Stimulated activated CD4-positive, alpha-beta T cell treated with anti-CD3 and anti-CD28 coated beads, TNF-alpha, amount 100 ng/mL, for 24 hours (primary cell): Measurements from ENCODE around the gene LINGO4.

Source experiments
- DNase-seq, 3 experiments: peaks; one replicate each; pipeline ENCODE4 v3.0.0-alpha.2; 2020; ENCODE audit warnings: low read depth in 3 of 3

Gene LINGO4

GRCh38 chr1:151805066-151805820 is at the start of gene LINGO4:
LINGO4 (minus strand) TSS chr1:151805419; CDS start chr1:151802704, 2,715 bp downstream.
- DNase-seq, result no peak

GRCh38 chr1:151854658-151855057 is 49.4 kb upstream of the LINGO4 start:
- DNase-seq, result no peak

GRCh38 chr1:151853411-151853943 is 48.3 kb upstream of the LINGO4 start, which contains the start of gene THEM5:
THEM5 (minus strand) TSS chr1:151853712; CDS start chr1:151853565, 147 bp downstream.
- DNase-seq, result no peak

- no peak for DNase-seq
Measured at GRCh38 chr1:151852733-151853132, 47.5 kb upstream of the LINGO4 start.

- no peak for DNase-seq
Measured at GRCh38 chr1:151851886-151852285, 46.7 kb upstream of the LINGO4 start.

- DNase-seq, result no peak
Measured at GRCh38 chr1:151849871-151850270, 44.7 kb upstream of the LINGO4 start.

GRCh38 chr1:151849126-151849525 is 43.9 kb upstream of the LINGO4 start:
- no peak for DNase-seq

- no peak for DNase-seq
Measured at GRCh38 chr1:151847867-151848596, 42.8 kb upstream of the LINGO4 start.

GRCh38 chr1:151846686-151847237 is 41.5 kb upstream of the LINGO4 start:
- DNase-seq, result no peak

GRCh38 chr1:151846062-151846568 is 40.9 kb upstream of the LINGO4 start:
- no peak for DNase-seq

GRCh38 chr1:151843398-151843797 is 38.2 kb upstream of the LINGO4 start:
- no peak for DNase-seq

GRCh38 chr1:151841141-151841540 is 35.9 kb upstream of the LINGO4 start:
- no peak for DNase-seq

GRCh38 chr1:151840421-151840820 is 35.2 kb upstream of the LINGO4 start:
- DNase-seq, result no peak

- peak; percentile 45 to 69 (median 46) for DNase-seq
Measured at GRCh38 chr1:151839457-151840403, 34.5 kb upstream of the LINGO4 start, which contains the start of gene C2CD4D. C2CD4D (minus strand) TSS chr1:151839820; CDS start chr1:151838989, 831 bp downstream.

- no peak for DNase-seq
Measured at GRCh38 chr1:151839082-151839412, 33.8 kb upstream of the LINGO4 start.

GRCh38 chr1:151838222-151839081 is 33.2 kb upstream of the LINGO4 start:
- DNase-seq, result peak in 1 of 3 experiments; percentile 41

- no peak for DNase-seq
Measured at GRCh38 chr1:151837884-151838221, 32.6 kb upstream of the LINGO4 start.

- no peak for DNase-seq
Measured at GRCh38 chr1:151837197-151837596, 32.0 kb upstream of the LINGO4 start.

- no peak for DNase-seq
Measured at GRCh38 chr1:151835596-151835995, 30.4 kb upstream of the LINGO4 start.

GRCh38 chr1:151834239-151834638 is 29.0 kb upstream of the LINGO4 start:
- no peak for DNase-seq
